WTC11 (cell line): ENCODE data around the gene ASB1. TPM values are rescaled to one million over a fixed set of nuclear protein-coding genes. Genes with fewer than 3 reads are reported as not detected.

Experiments
- ATAC-seq: fragments of 200-7000 bp; cut with Tn5 transposase; 2 replicates; pipeline ENCODE4 v1.10.0; 2021; ENCODE audit warnings: mild to moderate bottlenecking, moderate library complexity
- CTCF ChIA-PET: fragments of 300-600 bp; sonication (Branson Sonifier 250); formaldehyde crosslinking; loops from one replicate; lab custom pipeline; 2021; ENCODE audit warnings: antibody characterized with exemption; lab: Charles Lee
- POLR2A ChIA-PET: fragments of 350-600 bp; sonication (Branson Sonifier 250); formaldehyde crosslinking; loops from one replicate; lab custom pipeline; 2021; ENCODE audit warnings: antibody characterized with exemption; lab: Charles Lee
- DNase-seq: peaks from one replicate; pipeline ENCODE4 v3.0.0; 2021; ENCODE audit warnings: low spot score
- H3K27ac Mint-ChIP-seq: 2 replicates; pipeline ENCODE4 v1.8.0; 2021; ENCODE audit warnings: mixed read lengths
- H3K27me3 Mint-ChIP-seq: 2 replicates; pipeline ENCODE4 v1.8.0; 2021; ENCODE audit warnings: low read depth, mild to moderate bottlenecking, moderate library complexity, mixed read lengths
- H3K36me3 Mint-ChIP-seq: 2 replicates; pipeline ENCODE4 v1.8.0; 2021; ENCODE audit warnings: mixed read lengths
- H3K4me1 Mint-ChIP-seq: 2 replicates; pipeline ENCODE4 v1.8.0; 2022; ENCODE audit warnings: mixed read lengths
- H3K4me3 Mint-ChIP-seq: 2 replicates; pipeline ENCODE4 v1.8.0; 2021; ENCODE audit warnings: mild to moderate bottlenecking, moderate library complexity, mixed read lengths
- H3K9me3 Mint-ChIP-seq: 2 replicates; pipeline ENCODE4 v1.8.0; 2021; ENCODE audit warnings: mixed read lengths
- ELF4 ChIP-seq: sonication (generic); formaldehyde crosslinking; IDR thresholded peaks from 2 replicates; pipeline ENCODE4 v1.8.1; 2022; ENCODE audit warnings: low read depth, mild to moderate bottlenecking, moderate library complexity, missing genetic modification reagents
- FOXK1 ChIP-seq: sonication (generic); formaldehyde crosslinking; IDR thresholded peaks from 2 replicates; pipeline ENCODE4 v1.8.0; 2022; ENCODE audit warnings: mild to moderate bottlenecking, moderate library complexity, missing genetic modification reagents
- GTF2I ChIP-seq: fragments of 250-450 bp; sonication (Bioruptor Pico); conservative IDR thresholded peaks from 2 replicates; pipeline ENCODE4 v1.4.0; 2021; ENCODE audit warnings: mild to moderate bottlenecking
- JUN ChIP-seq: sonication (generic); formaldehyde crosslinking; IDR thresholded peaks from 2 replicates; pipeline ENCODE4 v1.8.0; 2023; ENCODE audit warnings: mild to moderate bottlenecking, missing genetic modification reagents
- KAT7 ChIP-seq: sonication (generic); formaldehyde crosslinking; IDR thresholded peaks from 2 replicates; pipeline ENCODE4 v1.8.1; 2023; ENCODE audit warnings: missing genetic modification reagents, mild to moderate bottlenecking, borderline replicate concordance
- MXD4 ChIP-seq: fragments of 250-450 bp; sonication (Bioruptor Pico); IDR thresholded peaks from 2 replicates; pipeline ENCODE4 v1.8.0; 2021; ENCODE audit warnings: mild to moderate bottlenecking, moderate library complexity, borderline replicate concordance
- NR3C1 ChIP-seq: sonication (generic); formaldehyde crosslinking; conservative IDR thresholded peaks from 2 replicates; pipeline ENCODE4 v1.8.1; 2023; ENCODE audit warnings: low read depth, mild to moderate bottlenecking, missing genetic modification reagents
- PRRX2 ChIP-seq: fragments of 250-450 bp; sonication (Bioruptor Pico); IDR thresholded peaks from 2 replicates; pipeline ENCODE4 v1.8.0; 2021; ENCODE audit warnings: mild to moderate bottlenecking
- TEAD4 ChIP-seq: sonication (generic); formaldehyde crosslinking; IDR thresholded peaks from 2 replicates; pipeline ENCODE4 v1.8.0; 2022; ENCODE audit warnings: mild to moderate bottlenecking, missing genetic modification reagents
- ZNF671 ChIP-seq: fragments of 250-450 bp; sonication (Bioruptor Pico); IDR thresholded peaks from 2 replicates; pipeline ENCODE4 v1.8.0; 2021; ENCODE audit warnings: mild to moderate bottlenecking
- total RNA-seq: library from RNA; stranded (reverse); gene quantifications from 3 replicates; pipeline ENCODE4 v1.2.3, GENCODE V29; 2021
- TF ChIP-seq, protein P1 (sequence below): sonication (generic); formaldehyde crosslinking; IDR thresholded peaks from 2 replicates; pipeline ENCODE4 v1.8.1; 2023; ENCODE audit warnings: mild to moderate bottlenecking, missing genetic modification reagents
- TF ChIP-seq, protein P2 (sequence below): sonication (generic); formaldehyde crosslinking; IDR thresholded peaks from 2 replicates; pipeline ENCODE4 v1.8.1; 2022; ENCODE audit warnings: mild to moderate bottlenecking, missing genetic modification reagents, moderate library complexity, borderline replicate concordance
- TF ChIP-seq, protein P3 (sequence below): sonication (generic); formaldehyde crosslinking; IDR thresholded peaks from 2 replicates; pipeline ENCODE4 v1.8.0; 2022; ENCODE audit warnings: mild to moderate bottlenecking, missing genetic modification reagents
- TF ChIP-seq, protein P4 (sequence below): fragments of 250-450 bp; sonication (Bioruptor Pico); IDR thresholded peaks from 2 replicates; pipeline ENCODE4 v1.9.0; 2021; ENCODE audit warnings: mild to moderate bottlenecking
- TF ChIP-seq, protein P5 (sequence below): sonication (generic); formaldehyde crosslinking; IDR thresholded peaks from 2 replicates; pipeline ENCODE4 v1.8.1; 2023; ENCODE audit warnings: mild to moderate bottlenecking, missing genetic modification reagents
- TF ChIP-seq, protein P6 (sequence below): fragments of 250-450 bp; sonication (Bioruptor Pico); IDR thresholded peaks from 2 replicates; pipeline ENCODE4 v2.1.2; 2022; ENCODE audit warnings: mild to moderate bottlenecking, moderate library complexity
- TF ChIP-seq, protein P7 (sequence below): sonication (generic); formaldehyde crosslinking; IDR thresholded peaks from 2 replicates; pipeline ENCODE4 v1.8.0; 2022; ENCODE audit warnings: missing genetic modification reagents

Gene ASB1
- total RNA-seq, 1 experiment from 2014 or later = 43.9 TPM

DNA sequence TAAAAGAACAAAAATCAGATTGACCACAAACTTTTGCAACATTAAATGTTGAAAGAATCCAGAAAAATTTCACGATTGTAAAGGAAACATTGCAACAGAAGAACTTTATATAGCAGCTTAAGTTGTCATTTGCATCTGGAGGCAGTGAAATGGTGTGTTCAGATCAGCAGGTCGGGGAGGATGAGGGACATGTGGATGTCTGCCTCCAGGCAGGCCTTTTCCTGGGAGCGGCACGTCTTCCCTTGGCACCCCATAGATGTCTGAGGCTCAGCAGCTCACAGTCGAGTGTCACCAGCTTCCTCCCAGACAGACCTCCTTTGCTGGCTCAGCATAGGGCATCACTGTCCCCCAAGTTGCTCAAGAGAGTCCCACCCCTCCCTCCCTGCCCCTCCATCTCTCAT, 44.3 kb upstream of the ASB1 start:
- peaks cover 19% of the 10 kb centered on the region for H3K4me1 Mint-ChIP-seq
- DNase-seq (no peak), ATAC-seq (no peak)
- TF ChIP-seq MXD4 (CRISPR knock-in tag) (no peak), FOXK1 (CRISPR knock-in tag) (no peak), ELF4 (CRISPR knock-in tag) (no peak), PRRX2 (CRISPR knock-in tag) (no peak), KAT7 (CRISPR knock-in tag) (no peak), JUN (CRISPR knock-in tag) (no peak), NR3C1 (no peak), GTF2I (CRISPR knock-in tag) (no peak), ZNF671 (CRISPR knock-in tag) (no peak), TEAD4 (CRISPR knock-in tag) (no peak)
- TF ChIP-seq, protein P1, sequence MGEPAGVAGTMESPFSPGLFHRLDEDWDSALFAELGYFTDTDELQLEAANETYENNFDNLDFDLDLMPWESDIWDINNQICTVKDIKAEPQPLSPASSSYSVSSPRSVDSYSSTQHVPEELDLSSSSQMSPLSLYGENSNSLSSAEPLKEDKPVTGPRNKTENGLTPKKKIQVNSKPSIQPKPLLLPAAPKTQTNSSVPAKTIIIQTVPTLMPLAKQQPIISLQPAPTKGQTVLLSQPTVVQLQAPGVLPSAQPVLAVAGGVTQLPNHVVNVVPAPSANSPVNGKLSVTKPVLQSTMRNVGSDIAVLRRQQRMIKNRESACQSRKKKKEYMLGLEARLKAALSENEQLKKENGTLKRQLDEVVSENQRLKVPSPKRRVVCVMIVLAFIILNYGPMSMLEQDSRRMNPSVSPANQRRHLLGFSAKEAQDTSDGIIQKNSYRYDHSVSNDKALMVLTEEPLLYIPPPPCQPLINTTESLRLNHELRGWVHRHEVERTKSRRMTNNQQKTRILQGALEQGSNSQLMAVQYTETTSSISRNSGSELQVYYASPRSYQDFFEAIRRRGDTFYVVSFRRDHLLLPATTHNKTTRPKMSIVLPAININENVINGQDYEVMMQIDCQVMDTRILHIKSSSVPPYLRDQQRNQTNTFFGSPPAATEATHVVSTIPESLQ (CRISPR knock-in tag) = no peak
- TF ChIP-seq, protein P2, sequence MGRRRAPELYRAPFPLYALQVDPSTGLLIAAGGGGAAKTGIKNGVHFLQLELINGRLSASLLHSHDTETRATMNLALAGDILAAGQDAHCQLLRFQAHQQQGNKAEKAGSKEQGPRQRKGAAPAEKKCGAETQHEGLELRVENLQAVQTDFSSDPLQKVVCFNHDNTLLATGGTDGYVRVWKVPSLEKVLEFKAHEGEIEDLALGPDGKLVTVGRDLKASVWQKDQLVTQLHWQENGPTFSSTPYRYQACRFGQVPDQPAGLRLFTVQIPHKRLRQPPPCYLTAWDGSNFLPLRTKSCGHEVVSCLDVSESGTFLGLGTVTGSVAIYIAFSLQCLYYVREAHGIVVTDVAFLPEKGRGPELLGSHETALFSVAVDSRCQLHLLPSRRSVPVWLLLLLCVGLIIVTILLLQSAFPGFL (CRISPR knock-in tag) = no peak
- TF ChIP-seq, protein P3, sequence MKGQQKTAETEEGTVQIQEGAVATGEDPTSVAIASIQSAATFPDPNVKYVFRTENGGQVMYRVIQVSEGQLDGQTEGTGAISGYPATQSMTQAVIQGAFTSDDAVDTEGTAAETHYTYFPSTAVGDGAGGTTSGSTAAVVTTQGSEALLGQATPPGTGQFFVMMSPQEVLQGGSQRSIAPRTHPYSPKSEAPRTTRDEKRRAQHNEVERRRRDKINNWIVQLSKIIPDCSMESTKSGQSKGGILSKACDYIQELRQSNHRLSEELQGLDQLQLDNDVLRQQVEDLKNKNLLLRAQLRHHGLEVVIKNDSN (CRISPR knock-in tag) = no peak
- TF ChIP-seq, protein P4, sequence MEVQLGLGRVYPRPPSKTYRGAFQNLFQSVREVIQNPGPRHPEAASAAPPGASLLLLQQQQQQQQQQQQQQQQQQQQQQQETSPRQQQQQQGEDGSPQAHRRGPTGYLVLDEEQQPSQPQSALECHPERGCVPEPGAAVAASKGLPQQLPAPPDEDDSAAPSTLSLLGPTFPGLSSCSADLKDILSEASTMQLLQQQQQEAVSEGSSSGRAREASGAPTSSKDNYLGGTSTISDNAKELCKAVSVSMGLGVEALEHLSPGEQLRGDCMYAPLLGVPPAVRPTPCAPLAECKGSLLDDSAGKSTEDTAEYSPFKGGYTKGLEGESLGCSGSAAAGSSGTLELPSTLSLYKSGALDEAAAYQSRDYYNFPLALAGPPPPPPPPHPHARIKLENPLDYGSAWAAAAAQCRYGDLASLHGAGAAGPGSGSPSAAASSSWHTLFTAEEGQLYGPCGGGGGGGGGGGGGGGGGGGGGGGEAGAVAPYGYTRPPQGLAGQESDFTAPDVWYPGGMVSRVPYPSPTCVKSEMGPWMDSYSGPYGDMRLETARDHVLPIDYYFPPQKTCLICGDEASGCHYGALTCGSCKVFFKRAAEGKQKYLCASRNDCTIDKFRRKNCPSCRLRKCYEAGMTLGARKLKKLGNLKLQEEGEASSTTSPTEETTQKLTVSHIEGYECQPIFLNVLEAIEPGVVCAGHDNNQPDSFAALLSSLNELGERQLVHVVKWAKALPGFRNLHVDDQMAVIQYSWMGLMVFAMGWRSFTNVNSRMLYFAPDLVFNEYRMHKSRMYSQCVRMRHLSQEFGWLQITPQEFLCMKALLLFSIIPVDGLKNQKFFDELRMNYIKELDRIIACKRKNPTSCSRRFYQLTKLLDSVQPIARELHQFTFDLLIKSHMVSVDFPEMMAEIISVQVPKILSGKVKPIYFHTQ = no peak
- TF ChIP-seq, protein P5, sequence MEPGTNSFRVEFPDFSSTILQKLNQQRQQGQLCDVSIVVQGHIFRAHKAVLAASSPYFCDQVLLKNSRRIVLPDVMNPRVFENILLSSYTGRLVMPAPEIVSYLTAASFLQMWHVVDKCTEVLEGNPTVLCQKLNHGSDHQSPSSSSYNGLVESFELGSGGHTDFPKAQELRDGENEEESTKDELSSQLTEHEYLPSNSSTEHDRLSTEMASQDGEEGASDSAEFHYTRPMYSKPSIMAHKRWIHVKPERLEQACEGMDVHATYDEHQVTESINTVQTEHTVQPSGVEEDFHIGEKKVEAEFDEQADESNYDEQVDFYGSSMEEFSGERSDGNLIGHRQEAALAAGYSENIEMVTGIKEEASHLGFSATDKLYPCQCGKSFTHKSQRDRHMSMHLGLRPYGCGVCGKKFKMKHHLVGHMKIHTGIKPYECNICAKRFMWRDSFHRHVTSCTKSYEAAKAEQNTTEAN (CRISPR knock-in tag) = no peak
- TF ChIP-seq, protein P6, sequence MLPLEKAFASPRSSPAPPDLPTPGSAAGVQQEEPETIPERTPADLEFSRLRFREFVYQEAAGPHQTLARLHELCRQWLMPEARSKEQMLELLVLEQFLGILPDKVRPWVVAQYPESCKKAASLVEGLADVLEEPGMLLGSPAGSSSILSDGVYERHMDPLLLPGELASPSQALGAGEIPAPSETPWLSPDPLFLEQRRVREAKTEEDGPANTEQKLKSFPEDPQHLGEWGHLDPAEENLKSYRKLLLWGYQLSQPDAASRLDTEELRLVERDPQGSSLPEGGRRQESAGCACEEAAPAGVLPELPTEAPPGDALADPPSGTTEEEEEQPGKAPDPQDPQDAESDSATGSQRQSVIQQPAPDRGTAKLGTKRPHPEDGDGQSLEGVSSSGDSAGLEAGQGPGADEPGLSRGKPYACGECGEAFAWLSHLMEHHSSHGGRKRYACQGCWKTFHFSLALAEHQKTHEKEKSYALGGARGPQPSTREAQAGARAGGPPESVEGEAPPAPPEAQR = no peak
- TF ChIP-seq, protein P7, sequence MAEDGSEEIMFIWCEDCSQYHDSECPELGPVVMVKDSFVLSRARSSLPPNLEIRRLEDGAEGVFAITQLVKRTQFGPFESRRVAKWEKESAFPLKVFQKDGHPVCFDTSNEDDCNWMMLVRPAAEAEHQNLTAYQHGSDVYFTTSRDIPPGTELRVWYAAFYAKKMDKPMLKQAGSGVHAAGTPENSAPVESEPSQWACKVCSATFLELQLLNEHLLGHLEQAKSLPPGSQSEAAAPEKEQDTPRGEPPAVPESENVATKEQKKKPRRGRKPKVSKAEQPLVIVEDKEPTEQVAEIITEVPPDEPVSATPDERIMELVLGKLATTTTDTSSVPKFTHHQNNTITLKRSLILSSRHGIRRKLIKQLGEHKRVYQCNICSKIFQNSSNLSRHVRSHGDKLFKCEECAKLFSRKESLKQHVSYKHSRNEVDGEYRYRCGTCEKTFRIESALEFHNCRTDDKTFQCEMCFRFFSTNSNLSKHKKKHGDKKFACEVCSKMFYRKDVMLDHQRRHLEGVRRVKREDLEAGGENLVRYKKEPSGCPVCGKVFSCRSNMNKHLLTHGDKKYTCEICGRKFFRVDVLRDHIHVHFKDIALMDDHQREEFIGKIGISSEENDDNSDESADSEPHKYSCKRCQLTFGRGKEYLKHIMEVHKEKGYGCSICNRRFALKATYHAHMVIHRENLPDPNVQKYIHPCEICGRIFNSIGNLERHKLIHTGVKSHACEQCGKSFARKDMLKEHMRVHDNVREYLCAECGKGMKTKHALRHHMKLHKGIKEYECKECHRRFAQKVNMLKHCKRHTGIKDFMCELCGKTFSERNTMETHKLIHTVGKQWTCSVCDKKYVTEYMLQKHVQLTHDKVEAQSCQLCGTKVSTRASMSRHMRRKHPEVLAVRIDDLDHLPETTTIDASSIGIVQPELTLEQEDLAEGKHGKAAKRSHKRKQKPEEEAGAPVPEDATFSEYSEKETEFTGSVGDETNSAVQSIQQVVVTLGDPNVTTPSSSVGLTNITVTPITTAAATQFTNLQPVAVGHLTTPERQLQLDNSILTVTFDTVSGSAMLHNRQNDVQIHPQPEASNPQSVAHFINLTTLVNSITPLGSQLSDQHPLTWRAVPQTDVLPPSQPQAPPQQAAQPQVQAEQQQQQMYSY (CRISPR knock-in tag) = no peak
- H3K36me3 Mint-ChIP-seq = peaks cover 17% of the 10 kb centered on the region
- peaks cover 8% of the 10 kb centered on the region for H3K9me3 Mint-ChIP-seq
- CTCF ChIA-PET = no interaction called here
- no peak overlapping the region for H3K4me3 Mint-ChIP-seq
- H3K27me3 Mint-ChIP-seq = no peaks in the 10 kb centered on the region
- no peak overlapping the region for H3K27ac Mint-ChIP-seq
- POLR2A ChIA-PET = no interaction called here
